Measurements from ENCODE around the gene DTWD1.
"Not testable (repeated sequence)": the region's sequence is repeated elsewhere in the genome, so short reads cannot be mapped to it uniquely, and the experiment has no call there.

The DTWD1 gene

GRCh38 chr15:49620658-49621368, at the start of gene DTWD1, which contains the start of gene FAM227B:
TSS of gene DTWD1 (plus strand) at chr15:49621048. CDS start at chr15:49625168, 4,120 bp downstream.
TSS of gene FAM227B (minus strand) at chr15:49620818. CDS start at chr15:49615171, 5,647 bp downstream.
- no peaks in the 10 kb centered on the region for H3F3A ChIP-seq (ENCODE audit: insufficient read depth, low read length)
- no peaks in the 10 kb centered on the region for H4K20me1 ChIP-seq (ENCODE audit: insufficient read depth, low read length)
- no peaks in the 10 kb centered on the region for H3K9me3 ChIP-seq (replicated peaks; ENCODE audit: insufficient read depth, low read length)
- H3K4me2 ChIP-seq (ENCODE audit: low read depth, low read length): peak within 1 kb of the TSS; percentile 55
- H3K9me2 ChIP-seq (replicated peaks; ENCODE audit: insufficient read depth, low read length): no peaks in the 10 kb centered on the region
- peak within 1 kb of the TSS; percentile 60; the same call in 1 of the 2 replicates for H3K27ac ChIP-seq (ENCODE audit: low read length)
- H3K36me3 ChIP-seq (replicated peaks; ENCODE audit: insufficient read depth, low read length): no peaks in the 10 kb centered on the region
- peaks cover 31% of the 10 kb centered on the region for H3K79me2 ChIP-seq (ENCODE audit: low read length)
- TF ChIP-seq CTCF (IDR thresholded peaks at IDR 0.05; ENCODE audit: low read length) (no peak; the same call in 1 of the 2 replicates), EZH2phosphoT487 (IDR thresholded peaks at IDR 0.05; ENCODE audit: low read length) (no peak), EZH2 (optimal IDR thresholded peaks at IDR 0.05; ENCODE audit: low read depth, low read length) (no peak)
- DNase-seq: peak; percentile 98
- H3K4me3 ChIP-seq (ENCODE audit: low read length): peak within 1 kb of the TSS; percentile 89
- H2AFZ ChIP-seq (ENCODE audit: low read length): peak within 1 kb of the TSS; percentile 73
- 0 out of 2 replicates have a peak, but pooled peaks cover 11% of the 10 kb centered on the region for H3K4me1 ChIP-seq (ENCODE audit: low read length)
- peak within 1 kb of the TSS; percentile 88 for H3K9ac ChIP-seq (ENCODE audit: low read length)
- no peaks in the 10 kb centered on the region for H3K27me3 ChIP-seq (replicated peaks; ENCODE audit: insufficient read depth, low read length)

GRCh38 chr15:49573421-49573820, 47.4 kb upstream of the DTWD1 start:
- Histone ChIP-seq H3K4me1 (ENCODE audit: low read length) (no peaks in the 10 kb centered on the region), H3K9me2 (replicated peaks; ENCODE audit: insufficient read depth, low read length) (no peaks in the 10 kb centered on the region), H3K4me2 (ENCODE audit: low read depth, low read length) (no peak overlapping the region), H3K27me3 (replicated peaks; ENCODE audit: insufficient read depth, low read length) (no peaks in the 10 kb centered on the region), H4K20me1 (ENCODE audit: insufficient read depth, low read length) (no peaks in the 10 kb centered on the region), H3K27ac (ENCODE audit: low read length) (no peak overlapping the region), H3K4me3 (ENCODE audit: low read length) (no peak overlapping the region), H3K36me3 (replicated peaks; ENCODE audit: insufficient read depth, low read length) (no peaks in the 10 kb centered on the region), H3F3A (ENCODE audit: insufficient read depth, low read length) (no peaks in the 10 kb centered on the region), H3K9ac (ENCODE audit: low read length) (no peak overlapping the region), H2AFZ (ENCODE audit: low read length) (no peak overlapping the region), H3K79me2 (ENCODE audit: low read length) (no peaks in the 10 kb centered on the region), H3K9me3 (replicated peaks; ENCODE audit: insufficient read depth, low read length) (no peaks in the 10 kb centered on the region)
- DNase-seq: no peak
- TF ChIP-seq CTCF (IDR thresholded peaks at IDR 0.05; ENCODE audit: low read length): no peak
- no peak for TF ChIP-seq EZH2phosphoT487 (IDR thresholded peaks at IDR 0.05; ENCODE audit: low read length)
- TF ChIP-seq EZH2 (optimal IDR thresholded peaks at IDR 0.05; ENCODE audit: low read depth, low read length): no peak

GRCh38 chr15:49589030-49589429, 31.8 kb upstream of the DTWD1 start:
- Histone ChIP-seq H3K9me3 (replicated peaks; ENCODE audit: insufficient read depth, low read length) (no peaks in the 10 kb centered on the region), H3K27me3 (replicated peaks; ENCODE audit: insufficient read depth, low read length) (no peaks in the 10 kb centered on the region), H3K9me2 (replicated peaks; ENCODE audit: insufficient read depth, low read length) (no peaks in the 10 kb centered on the region), H3K9ac (ENCODE audit: low read length) (no peak overlapping the region), H3K36me3 (replicated peaks; ENCODE audit: insufficient read depth, low read length) (no peaks in the 10 kb centered on the region), H3K79me2 (ENCODE audit: low read length) (no peaks in the 10 kb centered on the region), H4K20me1 (ENCODE audit: insufficient read depth, low read length) (no peaks in the 10 kb centered on the region), H3K4me2 (ENCODE audit: low read depth, low read length) (peak overlapping the region; percentile 40), H2AFZ (ENCODE audit: low read length) (no peak overlapping the region; the same call in 1 of the 2 replicates), H3F3A (ENCODE audit: insufficient read depth, low read length) (no peaks in the 10 kb centered on the region), H3K4me1 (ENCODE audit: low read length) (no peaks in the 10 kb centered on the region), H3K27ac (ENCODE audit: low read length) (no peak overlapping the region), H3K4me3 (ENCODE audit: low read length) (no peak overlapping the region)
- TF ChIP-seq EZH2phosphoT487 (IDR thresholded peaks at IDR 0.05; ENCODE audit: low read length): no peak
- no peak for TF ChIP-seq CTCF (IDR thresholded peaks at IDR 0.05; ENCODE audit: low read length)
- no peak for TF ChIP-seq EZH2 (optimal IDR thresholded peaks at IDR 0.05; ENCODE audit: low read depth, low read length)
- peak; percentile 53 for DNase-seq

- H3K4me2 ChIP-seq (ENCODE audit: low read depth, low read length); H3K4me3 ChIP-seq (ENCODE audit: low read length); H3K79me2 ChIP-seq (ENCODE audit: low read length); H3F3A ChIP-seq (ENCODE audit: insufficient read depth, low read length); H3K4me1 ChIP-seq (ENCODE audit: low read length); H3K27ac ChIP-seq (ENCODE audit: low read length); H3K36me3 ChIP-seq (replicated peaks; ENCODE audit: insufficient read depth, low read length); H3K9me3 ChIP-seq (replicated peaks; ENCODE audit: insufficient read depth, low read length); H3K27me3 ChIP-seq (replicated peaks; ENCODE audit: insufficient read depth, low read length); H2AFZ ChIP-seq (ENCODE audit: low read length); H4K20me1 ChIP-seq (ENCODE audit: insufficient read depth, low read length); H3K9me2 ChIP-seq (replicated peaks; ENCODE audit: insufficient read depth, low read length); DNase-seq; H3K9ac ChIP-seq (ENCODE audit: low read length): not testable (repeated sequence)
Observed at GRCh38 chr15:49592829-49593316, 28.0 kb upstream of the DTWD1 start.
